ENCODE measurements around the gene GOLGA5. TPM values are rescaled to one million over a fixed set of nuclear protein-coding genes. Genes with fewer than 3 reads are reported as not detected.

Gene GOLGA5
- total and polyA plus RNA-seq, 8 donors, result 17.4 to 59.9 (median 33.1) TPM

GRCh38 chr14:92797935-92798653 lies 4.0 kb downstream of the GOLGA5 start:
- H3K36me3 ChIP-seq, result peaks cover 15 to 39% (median 30%) of the 10 kb centered on the region in 4 donors
- TF ChIP-seq POLR2AphosphoS5 (IDR thresholded peaks at IDR 0.05) (no peak), POLR2A (IDR thresholded peaks at IDR 0.05) (no peak), EP300 (IDR thresholded peaks at IDR 0.05) (no peak)
- TF ChIP-seq, protein P1, sequence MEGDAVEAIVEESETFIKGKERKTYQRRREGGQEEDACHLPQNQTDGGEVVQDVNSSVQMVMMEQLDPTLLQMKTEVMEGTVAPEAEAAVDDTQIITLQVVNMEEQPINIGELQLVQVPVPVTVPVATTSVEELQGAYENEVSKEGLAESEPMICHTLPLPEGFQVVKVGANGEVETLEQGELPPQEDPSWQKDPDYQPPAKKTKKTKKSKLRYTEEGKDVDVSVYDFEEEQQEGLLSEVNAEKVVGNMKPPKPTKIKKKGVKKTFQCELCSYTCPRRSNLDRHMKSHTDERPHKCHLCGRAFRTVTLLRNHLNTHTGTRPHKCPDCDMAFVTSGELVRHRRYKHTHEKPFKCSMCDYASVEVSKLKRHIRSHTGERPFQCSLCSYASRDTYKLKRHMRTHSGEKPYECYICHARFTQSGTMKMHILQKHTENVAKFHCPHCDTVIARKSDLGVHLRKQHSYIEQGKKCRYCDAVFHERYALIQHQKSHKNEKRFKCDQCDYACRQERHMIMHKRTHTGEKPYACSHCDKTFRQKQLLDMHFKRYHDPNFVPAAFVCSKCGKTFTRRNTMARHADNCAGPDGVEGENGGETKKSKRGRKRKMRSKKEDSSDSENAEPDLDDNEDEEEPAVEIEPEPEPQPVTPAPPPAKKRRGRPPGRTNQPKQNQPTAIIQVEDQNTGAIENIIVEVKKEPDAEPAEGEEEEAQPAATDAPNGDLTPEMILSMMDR (IDR thresholded peaks at IDR 0.05), result no peak
- intact Hi-C loops (cut with DNase I; ENCODE audit: low total_unique reads), result no loop called here
- no peak for DNase-seq
- H3K9me3 ChIP-seq, result no peaks in the 10 kb centered on the region
- H3K27me3 ChIP-seq, result no peaks in the 10 kb centered on the region
- peaks cover 22 to 86% (median 61%) of the 10 kb centered on the region in 4 donors for H3K4me1 ChIP-seq
- 72 to 84% (median 74%) methylated on average over 6 of the region's 6 CpGs for WGBS, 5 donors
- no peak overlapping the region for H3K27ac ChIP-seq
- no peak overlapping the region for H3K4me3 ChIP-seq

DNA sequence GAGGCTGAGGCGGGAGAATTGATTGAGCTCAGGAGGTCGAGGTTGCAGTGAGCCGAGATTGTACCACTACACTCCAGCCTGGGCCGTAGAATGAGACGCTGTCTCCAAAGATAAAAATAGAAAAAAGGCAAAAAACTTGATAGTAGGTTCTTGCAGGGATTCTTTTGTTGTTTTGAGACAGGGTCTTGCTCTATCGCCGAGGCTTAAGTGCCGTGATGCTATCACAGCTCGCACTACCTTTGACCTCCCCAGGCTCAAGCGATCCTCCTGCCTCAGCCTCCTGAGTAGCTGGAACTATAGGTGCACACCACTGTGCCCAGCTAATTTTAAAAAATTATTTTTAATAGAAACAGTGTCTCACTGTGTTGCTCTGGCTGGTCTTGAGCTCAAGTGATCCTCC lies 4.7 kb downstream of the GOLGA5 start:
- intact Hi-C loops (cut with DNase I; ENCODE audit: low total_unique reads), result no loop called here
- TF ChIP-seq, protein P1 (IDR thresholded peaks at IDR 0.05), result no peak
- TF ChIP-seq POLR2A (IDR thresholded peaks at IDR 0.05), result no peak
- no peak for TF ChIP-seq POLR2AphosphoS5 (IDR thresholded peaks at IDR 0.05)
- no peak for TF ChIP-seq EP300 (IDR thresholded peaks at IDR 0.05)
- no peak overlapping the region for H3K27ac ChIP-seq
- H3K4me3 ChIP-seq, result no peak overlapping the region
- peaks cover 15 to 46% (median 36%) of the 10 kb centered on the region in 4 donors for H3K36me3 ChIP-seq
- no peaks in the 10 kb centered on the region for H3K27me3 ChIP-seq
- DNase-seq, result no peak
- H3K9me3 ChIP-seq, result no peaks in the 10 kb centered on the region
- WGBS, 5 donors, result 86 to 95% (median 87%) methylated on average over 9 to 10 of the region's 10 CpGs
- H3K4me1 ChIP-seq, result peaks cover 19 to 87% (median 59%) of the 10 kb centered on the region in 4 donors

DNA sequence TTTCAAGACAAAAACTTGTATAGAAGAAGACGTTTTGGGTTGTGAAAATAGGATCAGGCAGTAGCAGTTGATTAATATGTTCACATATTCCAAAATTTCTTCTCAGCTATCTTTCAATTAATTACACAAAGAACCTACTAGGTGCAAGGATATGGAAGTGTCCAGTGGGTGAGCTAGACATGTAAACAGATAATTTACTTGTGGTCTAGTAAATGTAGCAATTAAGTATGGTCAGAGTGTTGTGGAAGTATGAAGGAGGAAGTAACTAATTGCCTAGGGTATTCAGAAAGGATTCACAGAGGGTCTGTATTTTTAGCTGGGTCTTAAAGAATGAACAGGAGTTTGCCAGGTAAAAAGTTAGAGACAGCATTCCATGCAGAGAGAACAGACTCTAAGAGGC lies 5.9 kb downstream of the GOLGA5 start:
- Histone ChIP-seq H3K4me1 (peaks cover 18 to 85% (median 57%) of the 10 kb centered on the region in 4 donors), H3K9me3 (no peaks in the 10 kb centered on the region), H3K27me3 (no peaks in the 10 kb centered on the region), H3K4me3 (peak overlapping the region in 1 of 4 donors; percentile 2), H3K36me3 (peaks cover 15 to 54% (median 41%) of the 10 kb centered on the region in 4 donors), H3K27ac (no peak overlapping the region)
- TF ChIP-seq, protein P1 (IDR thresholded peaks at IDR 0.05), result no peak
- no peak for TF ChIP-seq EP300 (IDR thresholded peaks at IDR 0.05)
- no peak for TF ChIP-seq POLR2AphosphoS5 (IDR thresholded peaks at IDR 0.05)
- intact Hi-C loops (cut with DNase I; ENCODE audit: low total_unique reads), result no loop called here
- DNase-seq, result no peak
- WGBS, 5 donors, result 65 to 83% (median 74%) methylated on average over 1 of the region's 1 CpG

DNA sequence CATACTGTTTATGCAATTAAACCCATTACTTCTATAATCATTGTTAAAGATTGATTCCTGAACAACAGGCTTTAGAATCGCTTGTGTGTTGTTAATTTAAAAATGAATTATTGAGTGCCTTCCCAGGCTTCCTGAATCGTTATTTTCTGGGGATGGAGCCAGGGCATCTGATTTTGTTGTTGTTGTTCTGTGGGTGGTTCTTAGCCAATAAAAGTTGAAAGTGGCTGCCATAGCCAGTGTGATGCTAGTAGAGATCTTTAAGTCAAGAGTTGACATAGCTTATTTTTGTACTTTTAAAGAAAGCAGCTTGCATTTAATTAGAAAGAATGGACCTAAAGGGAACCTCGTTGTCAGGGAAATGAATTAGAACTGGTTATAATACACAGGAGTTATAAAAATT lies 6.4 kb downstream of the GOLGA5 start:
- no peak for DNase-seq
- no peaks in the 10 kb centered on the region for H3K27me3 ChIP-seq
- H3K4me1 ChIP-seq, result peaks cover 13 to 85% (median 55%) of the 10 kb centered on the region in 4 donors
- H3K36me3 ChIP-seq, result peaks cover 15 to 54% (median 41%) of the 10 kb centered on the region in 4 donors
- no peaks in the 10 kb centered on the region for H3K9me3 ChIP-seq
- no peak for TF ChIP-seq POLR2A (IDR thresholded peaks at IDR 0.05)
- H3K4me3 ChIP-seq, result peak overlapping the region in 1 of 4 donors; percentile 2
- no peak overlapping the region for H3K27ac ChIP-seq
- 52 to 59% (median 57%) methylated on average over 3 of the region's 3 CpGs for WGBS, 5 donors
- intact Hi-C loops (cut with DNase I; ENCODE audit: low total_unique reads), result no loop called here

- no peaks in the 10 kb centered on the region for H3K9me3 ChIP-seq
- peaks cover 19 to 64% (median 50%) of the 10 kb centered on the region in 4 donors for H3K36me3 ChIP-seq
- no peak overlapping the region for H3K4me3 ChIP-seq
- DNase-seq, result no peak
- H3K27me3 ChIP-seq, result no peaks in the 10 kb centered on the region
- peaks cover 11 to 81% (median 48%) of the 10 kb centered on the region in 4 donors for H3K4me1 ChIP-seq
- H3K27ac ChIP-seq, result no peak overlapping the region
- TF ChIP-seq, protein P1 (IDR thresholded peaks at IDR 0.05), result no peak
- TF ChIP-seq POLR2AphosphoS5 (IDR thresholded peaks at IDR 0.05) (no peak), POLR2A (IDR thresholded peaks at IDR 0.05) (no peak), EP300 (IDR thresholded peaks at IDR 0.05) (no peak)
- intact Hi-C loops (cut with DNase I; ENCODE audit: low total_unique reads), result no loop called here
These were observed 7.8 kb downstream of the GOLGA5 start for GRCh38 chr14:92801917-92802316.
